ENCODE results near the gene CACNA1I.

DNA sequence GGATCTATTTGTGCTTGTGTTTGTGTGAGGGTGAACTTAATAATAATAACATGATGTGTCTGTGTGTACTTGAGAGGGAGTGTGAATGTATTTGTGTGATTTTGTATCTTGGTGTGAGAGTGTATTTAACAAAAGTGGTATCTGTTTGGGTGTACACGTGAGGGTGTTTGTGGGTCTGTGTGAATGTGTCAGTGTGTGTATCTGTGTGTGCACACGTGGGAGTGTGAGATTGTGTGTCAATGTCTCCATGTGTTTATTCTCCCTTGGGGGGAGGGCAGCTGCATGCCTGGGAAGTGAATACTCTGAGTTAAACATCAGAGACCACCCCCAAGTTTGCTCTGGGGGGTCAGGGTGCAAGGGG, 23.0 kb upstream of the CACNA1I start:
- TF ChIP-seq, protein P1, sequence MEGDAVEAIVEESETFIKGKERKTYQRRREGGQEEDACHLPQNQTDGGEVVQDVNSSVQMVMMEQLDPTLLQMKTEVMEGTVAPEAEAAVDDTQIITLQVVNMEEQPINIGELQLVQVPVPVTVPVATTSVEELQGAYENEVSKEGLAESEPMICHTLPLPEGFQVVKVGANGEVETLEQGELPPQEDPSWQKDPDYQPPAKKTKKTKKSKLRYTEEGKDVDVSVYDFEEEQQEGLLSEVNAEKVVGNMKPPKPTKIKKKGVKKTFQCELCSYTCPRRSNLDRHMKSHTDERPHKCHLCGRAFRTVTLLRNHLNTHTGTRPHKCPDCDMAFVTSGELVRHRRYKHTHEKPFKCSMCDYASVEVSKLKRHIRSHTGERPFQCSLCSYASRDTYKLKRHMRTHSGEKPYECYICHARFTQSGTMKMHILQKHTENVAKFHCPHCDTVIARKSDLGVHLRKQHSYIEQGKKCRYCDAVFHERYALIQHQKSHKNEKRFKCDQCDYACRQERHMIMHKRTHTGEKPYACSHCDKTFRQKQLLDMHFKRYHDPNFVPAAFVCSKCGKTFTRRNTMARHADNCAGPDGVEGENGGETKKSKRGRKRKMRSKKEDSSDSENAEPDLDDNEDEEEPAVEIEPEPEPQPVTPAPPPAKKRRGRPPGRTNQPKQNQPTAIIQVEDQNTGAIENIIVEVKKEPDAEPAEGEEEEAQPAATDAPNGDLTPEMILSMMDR (IDR thresholded peaks at IDR 0.05; ENCODE audit: insufficient read depth, low read length, poor library complexity, severe bottlenecking) = no peak
- TF ChIP-seq EZH2phosphoT487 (conservative IDR thresholded peaks at IDR 0.05; ENCODE audit: low read length) = no peak

Data from SU-DHL-6 (cell line).